Activated CD4-positive, alpha-beta memory T cell treated with anti-CD3 and anti-CD28 coated beads, Interleukin-2, amount 10 ng/mL, durations not matched to agents 7 days and 5 days (primary cell): ENCODE data around the gene GINS1. TPM values are rescaled to one million over a fixed set of nuclear protein-coding genes. Genes with fewer than 3 reads are reported as not detected.

Source experiments
- CTCF ChIA-PET: fragments of 350-600 bp; sonication (Branson Sonifier 250); formaldehyde crosslinking; loops from one replicate; lab custom pipeline; 2021; ENCODE audit warnings: antibody characterized with exemption, inconsistent platforms; lab: Charles Lee
- POLR2A ChIA-PET: fragments of 350-600 bp; sonication (Branson Sonifier 250); formaldehyde crosslinking; loops from one replicate; lab custom pipeline; 2021; ENCODE audit warnings: antibody characterized with exemption; lab: Charles Lee
- DNase-seq: peaks from one replicate; pipeline ENCODE4 v3.0.0-alpha.2; 2020
- H3K27ac Mint-ChIP-seq: one replicate; pipeline ENCODE4 v1.8.0; 2021; ENCODE audit warnings: mild to moderate bottlenecking, mixed read lengths
- H3K27me3 Mint-ChIP-seq: one replicate; pipeline ENCODE4 v1.8.0; 2021; ENCODE audit warnings: mixed read lengths
- H3K36me3 Mint-ChIP-seq: one replicate; pipeline ENCODE4 v1.8.0; 2021; ENCODE audit warnings: low read depth, mixed read lengths
- H3K4me1 Mint-ChIP-seq: one replicate; pipeline ENCODE4 v1.8.0; 2021; ENCODE audit warnings: mixed read lengths
- H3K4me3 Mint-ChIP-seq: one replicate; pipeline ENCODE4 v1.8.0; 2021; ENCODE audit warnings: mild to moderate bottlenecking, mixed read lengths
- H3K9me3 Mint-ChIP-seq: one replicate; pipeline ENCODE4 v1.8.0; 2021; ENCODE audit warnings: mixed read lengths
- total RNA-seq, 2 experiments: library from RNA; stranded (reverse); gene quantifications; one replicate each; pipeline ENCODE4 v1.2.3, GENCODE V29; 2021

The GINS1 gene
- total RNA-seq, 2 experiments from 2014 or later: 27.5 to 28.0 TPM

DNA sequence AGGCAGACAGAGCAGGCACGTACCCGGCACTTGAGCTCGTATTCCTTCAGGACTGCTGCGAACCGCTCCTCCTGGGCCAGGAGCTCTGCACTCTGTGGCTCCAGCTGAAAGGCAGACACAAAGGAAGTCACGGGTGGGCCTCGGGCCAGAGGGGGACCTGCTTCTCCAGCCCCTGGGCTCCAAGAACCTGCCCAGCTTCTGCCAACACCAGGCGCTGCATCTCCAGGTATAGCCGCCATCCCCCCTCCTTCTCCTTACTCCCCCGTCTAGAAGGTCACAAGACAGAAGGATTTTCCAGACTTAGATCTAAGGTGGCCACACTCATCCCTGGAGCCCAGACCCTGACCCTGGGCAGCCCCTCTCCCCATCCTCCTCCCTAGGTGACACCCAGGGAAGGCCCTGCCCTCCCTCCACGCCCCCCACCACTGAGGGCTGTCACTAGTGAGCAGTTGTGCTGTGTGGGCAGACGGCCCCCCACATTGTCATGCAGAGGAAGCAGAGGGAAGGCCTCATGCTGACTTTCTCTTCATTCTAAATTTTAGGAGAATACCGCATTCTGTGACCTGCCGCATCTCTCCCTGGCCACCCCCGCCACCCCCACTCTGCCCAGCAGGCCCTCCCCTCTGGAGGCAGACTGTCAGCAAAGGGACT is 81.9 kb downstream of the GINS1 start:
- Mint-ChIP-seq H3K36me3 (no peaks in the 10 kb centered on the region), H3K4me1 (peaks cover 20% of the 10 kb centered on the region), H3K4me3 (no peak overlapping the region), H3K27ac (no peak overlapping the region), H3K27me3 (no peaks in the 10 kb centered on the region), H3K9me3 (no peaks in the 10 kb centered on the region)
- CTCF ChIA-PET: no interaction called here
- DNase-seq: no peak
- POLR2A ChIA-PET: no interaction called here

DNA sequence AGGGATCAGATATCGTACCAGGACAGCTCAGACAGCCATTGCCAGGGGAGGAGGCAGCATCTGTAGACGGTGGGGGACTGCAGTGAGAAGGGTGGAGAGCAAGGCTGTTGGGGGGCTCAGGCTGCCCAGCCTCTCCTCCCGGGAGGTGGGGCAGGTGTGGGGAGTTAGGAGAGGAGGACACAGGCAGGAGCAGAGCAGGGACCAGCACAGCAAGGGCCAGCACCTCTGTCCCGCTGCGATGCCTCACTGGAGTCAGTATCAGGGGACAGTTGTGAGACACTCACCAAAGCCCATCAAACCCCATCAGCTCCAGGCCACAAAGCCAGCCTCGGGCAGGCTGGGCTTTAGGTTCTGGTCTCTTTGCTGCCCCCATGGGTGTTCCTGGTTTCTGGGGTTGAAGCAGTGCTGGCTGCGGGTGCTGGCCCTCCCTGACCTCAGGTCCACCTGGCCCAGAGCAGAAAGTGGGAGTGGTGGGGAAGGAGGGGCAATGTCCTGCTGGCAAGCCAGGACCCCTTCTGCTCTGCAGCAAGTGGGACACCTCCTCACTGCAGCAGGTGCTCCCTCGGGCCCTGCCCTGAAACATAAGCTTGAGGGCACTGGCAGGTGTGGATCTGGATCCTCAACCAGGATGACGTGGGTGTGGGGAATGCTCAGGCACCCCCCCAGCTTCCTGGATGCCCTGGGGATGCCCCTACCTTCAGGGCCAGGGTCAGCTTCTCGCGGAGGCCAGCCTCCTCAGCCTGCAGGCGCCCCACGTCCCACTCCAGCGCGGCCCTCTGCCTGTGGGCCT is 83.4 kb downstream of the GINS1 start:
- ChIA-PET CTCF (no interaction called here), POLR2A (no interaction called here)

DNA sequence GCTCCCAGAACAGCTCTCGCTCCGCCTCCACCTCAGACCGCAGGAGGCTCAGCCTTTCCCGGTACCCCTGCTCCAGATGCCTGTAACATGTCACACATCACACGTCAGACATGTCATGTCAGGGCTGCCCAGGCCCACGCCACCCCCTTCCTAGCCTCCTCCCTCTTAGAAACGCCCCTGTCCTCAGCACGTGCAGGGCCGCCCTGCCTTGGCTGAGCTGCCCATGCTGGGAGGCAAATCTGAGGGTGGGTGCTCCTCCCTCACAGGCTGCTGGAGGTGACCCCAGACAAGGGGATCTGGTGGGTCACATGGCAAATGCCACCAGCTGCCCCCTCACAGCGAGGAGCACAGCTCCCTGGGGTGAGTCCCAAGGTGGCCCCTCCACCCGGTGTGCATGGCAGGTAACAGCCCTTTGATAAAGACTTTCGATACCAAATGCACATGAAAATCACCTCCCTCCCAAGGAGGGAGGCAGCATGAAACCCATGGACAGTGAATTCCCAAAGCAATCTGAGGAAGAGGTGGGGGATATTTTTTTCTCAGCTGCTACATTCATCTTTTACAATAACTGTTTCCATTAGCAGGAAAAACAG is 84.1 kb downstream of the GINS1 start:
- Mint-ChIP-seq H3K36me3 (no peaks in the 10 kb centered on the region), H3K4me1 (peaks cover under 1% of the 10 kb centered on the region), H3K4me3 (no peak overlapping the region), H3K9me3 (no peaks in the 10 kb centered on the region), H3K27ac (no peak overlapping the region), H3K27me3 (no peaks in the 10 kb centered on the region)
- ChIA-PET POLR2A (no interaction called here), CTCF (no interaction called here)
- no peak for DNase-seq

More for the DNA sequence above, 83.4 kb downstream of the GINS1 start:
- Mint-ChIP-seq H3K27me3 (no peaks in the 10 kb centered on the region), H3K4me3 (no peak overlapping the region), H3K4me1 (peaks cover 6% of the 10 kb centered on the region), H3K27ac (no peak overlapping the region), H3K9me3 (no peaks in the 10 kb centered on the region), H3K36me3 (no peaks in the 10 kb centered on the region)
- DNase-seq: no peak

DNA sequence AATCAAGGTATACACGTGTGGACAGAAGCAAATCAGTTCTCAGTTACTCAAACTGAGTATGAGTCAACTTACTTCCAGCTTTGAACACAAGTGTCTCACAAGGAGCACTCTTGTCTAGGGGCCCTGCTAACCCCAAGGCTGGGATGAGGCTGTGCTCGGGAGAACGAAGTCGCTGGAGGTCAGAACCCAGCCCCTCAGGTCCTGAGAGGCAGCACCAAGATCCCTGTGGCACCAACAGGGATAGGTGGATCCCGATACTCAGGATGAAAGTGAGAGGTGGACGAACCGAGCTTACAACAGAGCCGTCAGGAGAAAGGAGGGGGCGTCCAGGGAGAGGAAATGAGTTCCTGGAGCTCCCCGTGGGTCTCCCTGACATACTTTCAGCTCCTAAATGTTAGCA is 85.7 kb downstream of the GINS1 start:
- H3K9me3 Mint-ChIP-seq: no peaks in the 10 kb centered on the region
- H3K4me1 Mint-ChIP-seq: no peaks in the 10 kb centered on the region
- no peaks in the 10 kb centered on the region for H3K27me3 Mint-ChIP-seq
- H3K36me3 Mint-ChIP-seq: no peaks in the 10 kb centered on the region
- H3K27ac Mint-ChIP-seq: no peak overlapping the region
- ChIA-PET CTCF (no interaction called here), POLR2A (no interaction called here)
- DNase-seq: no peak
- no peak overlapping the region for H3K4me3 Mint-ChIP-seq

DNA sequence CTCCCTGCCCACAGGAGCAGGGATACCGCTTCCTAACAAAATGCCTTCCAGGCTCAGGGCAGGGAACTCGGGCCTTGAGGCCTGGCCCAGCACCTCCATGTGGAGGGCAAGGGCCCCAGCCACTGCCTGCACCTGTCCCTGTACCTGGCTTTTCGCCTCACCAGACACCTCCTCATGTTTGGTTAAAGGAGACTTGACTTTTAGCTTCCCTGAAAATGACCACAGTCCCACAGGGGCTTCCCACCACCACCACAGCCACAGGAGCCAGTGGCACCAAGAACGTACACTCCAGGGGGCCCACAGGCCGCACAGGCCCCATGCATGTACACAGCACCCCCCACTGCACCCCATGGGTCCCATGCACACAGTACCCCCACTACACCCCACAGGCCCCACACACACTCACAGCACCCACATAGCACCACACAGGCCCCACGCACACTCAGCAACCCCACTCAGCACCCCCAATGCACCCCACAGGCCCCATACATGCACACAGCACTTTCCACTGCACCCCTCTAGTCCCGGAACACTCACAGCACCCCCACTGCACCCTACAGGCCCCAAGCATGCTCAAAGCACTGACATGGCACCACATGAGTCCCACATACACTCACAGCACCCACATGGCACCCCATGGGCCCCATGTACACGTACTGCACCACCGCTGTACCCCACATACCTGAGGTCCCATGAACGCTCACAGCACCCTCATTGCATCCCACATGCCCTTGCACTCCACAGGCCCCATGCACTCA is 86.5 kb downstream of the GINS1 start:
- Mint-ChIP-seq H3K4me1 (no peaks in the 10 kb centered on the region), H3K27me3 (no peaks in the 10 kb centered on the region), H3K9me3 (no peaks in the 10 kb centered on the region), H3K27ac (no peak overlapping the region), H3K4me3 (no peak overlapping the region), H3K36me3 (no peaks in the 10 kb centered on the region)
- ChIA-PET CTCF (no interaction called here), POLR2A (no interaction called here)
- DNase-seq: no peak

DNA sequence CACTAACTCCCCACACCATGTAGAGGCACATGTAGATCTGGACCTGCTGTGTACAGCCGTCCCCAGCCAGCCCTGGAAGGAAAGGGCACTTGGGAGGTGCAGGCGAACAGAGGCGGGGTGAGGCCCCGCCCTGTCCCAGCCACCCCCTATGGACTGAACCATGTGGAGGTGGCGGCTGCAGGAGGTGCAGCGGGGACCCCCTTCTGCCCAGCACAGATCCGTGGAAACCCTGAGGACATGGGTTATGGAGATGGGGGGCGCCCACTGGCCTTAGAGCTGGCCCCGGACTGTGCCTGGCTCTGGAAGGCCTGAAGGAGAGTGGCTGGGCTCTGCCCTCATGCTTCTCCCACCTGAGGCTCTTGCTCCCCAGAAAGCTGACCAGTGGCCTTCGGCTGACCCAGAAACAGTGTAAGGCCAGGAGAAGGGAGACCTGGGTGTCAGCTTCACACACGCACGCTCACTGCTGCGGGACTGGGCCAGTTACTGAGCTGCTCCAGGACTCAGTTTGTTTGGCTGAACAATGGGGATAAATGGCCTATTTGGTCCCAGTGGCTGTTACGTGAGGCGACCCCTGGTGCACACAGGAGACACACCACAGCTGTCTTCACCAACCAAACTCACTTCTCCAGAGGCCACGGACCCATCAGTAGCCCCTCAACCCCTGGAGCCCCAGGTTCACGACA is 87.2 kb downstream of the GINS1 start:
- Mint-ChIP-seq H3K4me1 (no peaks in the 10 kb centered on the region), H3K36me3 (no peaks in the 10 kb centered on the region), H3K9me3 (no peaks in the 10 kb centered on the region), H3K27me3 (no peaks in the 10 kb centered on the region), H3K4me3 (no peak overlapping the region), H3K27ac (no peak overlapping the region)
- ChIA-PET CTCF (no interaction called here), POLR2A (no interaction called here)
- no peak for DNase-seq

DNA sequence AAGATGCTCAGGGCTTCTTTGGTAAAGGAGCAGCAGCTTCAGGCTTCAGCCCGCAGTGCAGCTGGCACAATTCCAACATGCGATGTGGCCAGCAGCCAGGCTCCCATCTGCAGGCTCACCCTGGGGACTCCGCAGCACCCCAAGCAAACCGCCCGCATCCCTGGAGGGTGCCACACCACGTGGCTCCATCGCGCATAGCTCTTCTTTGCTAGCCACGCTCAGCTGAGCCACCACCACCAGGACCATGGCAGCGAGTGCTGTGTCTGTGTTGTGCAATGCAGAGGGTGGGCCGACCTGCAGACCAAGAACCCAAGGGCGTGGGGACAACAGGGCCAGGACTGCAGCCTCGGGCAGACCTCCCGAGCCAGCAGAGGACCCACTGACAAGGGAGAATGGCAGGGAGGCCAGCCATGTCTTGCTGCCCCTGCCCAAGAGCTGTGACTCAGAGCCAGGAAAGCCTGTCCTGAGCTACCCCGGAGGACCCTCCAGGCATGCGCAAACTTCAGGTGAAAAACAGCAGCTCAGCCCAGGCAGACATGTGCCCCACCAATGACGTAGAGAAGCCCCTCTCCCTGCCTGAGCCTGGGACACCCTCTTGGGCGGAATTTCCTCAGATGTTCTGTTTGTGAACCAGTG is 87.8 kb downstream of the GINS1 start:
- no peak overlapping the region for H3K4me3 Mint-ChIP-seq
- H3K36me3 Mint-ChIP-seq: no peaks in the 10 kb centered on the region
- no peak for DNase-seq
- ChIA-PET CTCF (no interaction called here), POLR2A (no interaction called here)
- no peak overlapping the region for H3K27ac Mint-ChIP-seq
- H3K4me1 Mint-ChIP-seq: no peaks in the 10 kb centered on the region
- no peaks in the 10 kb centered on the region for H3K27me3 Mint-ChIP-seq
- no peaks in the 10 kb centered on the region for H3K9me3 Mint-ChIP-seq

DNA sequence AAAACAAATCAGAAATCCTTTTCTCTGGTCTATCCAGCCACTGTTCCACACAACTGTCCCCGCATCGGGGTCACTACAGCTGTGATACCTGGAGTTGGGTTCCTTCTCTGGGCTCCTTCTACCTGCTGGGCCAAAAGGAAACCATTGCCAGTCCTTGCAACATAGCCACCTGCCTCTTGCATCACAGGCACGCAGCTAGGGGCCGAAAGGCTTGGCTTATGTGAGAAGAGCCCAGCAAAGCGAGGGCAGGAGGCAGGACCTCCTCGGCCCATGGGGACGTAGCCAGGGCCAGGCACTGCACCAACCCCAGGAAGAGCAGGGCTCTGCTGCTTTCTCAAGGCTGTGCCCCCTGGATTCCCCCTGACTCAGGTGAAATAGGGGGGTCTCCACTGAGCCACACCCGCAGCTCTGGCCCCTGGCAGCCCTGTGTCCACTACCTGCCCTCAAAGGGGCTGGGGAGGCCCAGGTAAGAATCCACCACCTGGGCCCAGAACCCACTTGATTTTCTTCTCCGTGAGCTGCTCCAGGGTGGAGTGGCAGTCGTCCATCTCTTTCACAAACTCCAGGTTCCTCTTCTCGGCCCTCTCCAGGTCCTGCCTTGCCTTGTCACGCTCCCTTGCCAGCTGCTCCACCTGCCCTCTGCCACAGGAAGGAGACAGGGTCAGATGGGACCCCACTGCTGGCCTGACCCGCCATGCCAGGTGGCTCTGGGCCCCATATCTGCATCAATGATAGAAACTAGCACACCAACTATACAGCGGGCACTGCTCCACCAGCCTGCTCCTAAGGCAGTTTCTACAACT is 88.9 kb downstream of the GINS1 start:
- DNase-seq: no peak
- Mint-ChIP-seq H3K9me3 (no peaks in the 10 kb centered on the region), H3K4me3 (no peak overlapping the region), H3K27ac (no peak overlapping the region), H3K36me3 (no peaks in the 10 kb centered on the region), H3K27me3 (no peaks in the 10 kb centered on the region), H3K4me1 (no peaks in the 10 kb centered on the region)
- POLR2A ChIA-PET: interaction anchor here (1.3 kb wide), 1 partner anchor 10 kb away, joined by 3 read pairs; no protein-coding TSS in a partner anchor
- CTCF ChIA-PET: no interaction called here

DNA sequence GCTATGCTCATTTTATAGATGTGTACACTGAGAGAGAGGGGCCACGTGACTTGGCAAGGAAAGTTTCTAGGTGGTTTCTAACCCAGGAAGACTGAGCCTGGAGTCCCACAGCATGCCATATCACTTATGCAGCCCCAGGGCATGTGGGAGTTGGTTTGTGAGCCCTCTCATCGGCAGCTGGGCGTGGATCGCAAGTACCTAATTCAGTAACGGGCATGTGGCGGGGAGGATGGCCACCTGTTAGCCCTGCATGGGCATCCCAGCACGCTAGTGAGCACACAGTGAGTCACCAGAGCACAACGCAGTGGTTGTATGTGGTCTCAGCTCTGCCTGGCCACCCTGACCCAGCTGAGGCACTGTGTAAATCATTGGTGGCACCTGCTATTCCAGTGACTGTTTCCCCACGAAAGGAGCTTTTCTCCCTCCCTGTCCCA is 89.5 kb downstream of the GINS1 start:
- Mint-ChIP-seq H3K9me3 (no peaks in the 10 kb centered on the region), H3K27me3 (no peaks in the 10 kb centered on the region), H3K27ac (no peak overlapping the region), H3K4me3 (no peak overlapping the region), H3K36me3 (no peaks in the 10 kb centered on the region), H3K4me1 (no peaks in the 10 kb centered on the region)
- ChIA-PET POLR2A (interaction anchor here (1.3 kb wide), 1 partner anchor 10 kb away, joined by 3 read pairs; no protein-coding TSS in a partner anchor), CTCF (no interaction called here)
- DNase-seq: no peak

DNA sequence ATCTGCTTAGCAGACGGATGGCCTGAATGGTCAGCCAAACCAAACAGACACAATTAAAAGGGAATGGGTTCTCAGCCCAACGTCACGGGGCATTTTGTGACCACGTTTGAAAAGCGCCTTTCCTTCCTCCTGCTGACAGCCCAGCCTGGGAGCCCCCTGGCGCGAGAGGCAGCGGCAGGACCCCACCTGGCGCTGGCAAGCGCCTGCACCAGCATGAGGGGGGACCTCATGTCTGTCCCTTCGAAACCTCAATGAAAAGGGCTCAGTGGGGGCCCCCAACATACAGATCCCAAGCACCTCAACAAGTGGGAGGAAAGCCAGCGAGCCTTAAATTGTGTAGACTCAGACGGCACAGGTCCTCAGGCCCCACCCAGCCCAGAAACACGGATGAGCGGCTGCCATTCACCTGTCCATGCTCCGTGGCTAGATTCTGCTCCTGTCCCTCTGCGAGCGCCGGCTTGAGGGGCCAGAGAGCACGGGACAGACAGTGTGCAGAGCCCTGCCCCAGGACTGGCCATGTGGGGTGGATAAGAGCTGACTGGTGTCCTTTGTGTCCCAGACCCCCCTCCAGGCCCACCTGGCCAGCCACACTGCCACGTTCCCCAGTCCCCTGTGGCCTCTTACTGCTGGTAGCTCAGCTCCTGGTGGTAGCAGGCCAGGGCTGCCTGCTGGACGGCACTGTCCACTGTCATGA is 90.3 kb downstream of the GINS1 start:
- CTCF ChIA-PET: no interaction called here
- no peaks in the 10 kb centered on the region for H3K4me1 Mint-ChIP-seq

More for the DNA sequence above, 90.3 kb downstream of the GINS1 start:
- Mint-ChIP-seq H3K27me3 (no peaks in the 10 kb centered on the region), H3K27ac (no peak overlapping the region), H3K36me3 (no peaks in the 10 kb centered on the region), H3K9me3 (no peaks in the 10 kb centered on the region), H3K4me3 (no peak overlapping the region)
- POLR2A ChIA-PET: no interaction called here
- no peak for DNase-seq
